ENCODE data around the gene LCA5.
"Not testable (repeated sequence)": the region's sequence is repeated elsewhere in the genome, so short reads cannot be mapped to it uniquely, and the experiment has no call there.

LCA5 gene

GRCh38 chr6:79467716-79468115 is 69.5 kb downstream of the LCA5 start:
- DNase-seq (ENCODE audit: low read depth in 2 of 3, low spot score in 1 of 3), result no peak

GRCh38 chr6:79466207-79466834 is 70.9 kb downstream of the LCA5 start:
- DNase-seq (ENCODE audit: low read depth in 2 of 3, low spot score in 1 of 3), result no peak

- no peak for DNase-seq (ENCODE audit: low read depth in 2 of 3, low spot score in 1 of 3)
These were observed 71.8 kb downstream of the LCA5 start for GRCh38 chr6:79465381-79465780.

GRCh38 chr6:79463621-79464050 is 73.6 kb downstream of the LCA5 start:
- DNase-seq (ENCODE audit: low read depth in 2 of 3, low spot score in 1 of 3), result no peak

- DNase-seq (ENCODE audit: low read depth in 2 of 3, low spot score in 1 of 3), result no peak
These were observed 76.0 kb downstream of the LCA5 start for GRCh38 chr6:79461205-79461604.

GRCh38 chr6:79455446-79455845 is 81.8 kb downstream of the LCA5 start:
- DNase-seq (ENCODE audit: low read depth in 2 of 3, low spot score in 1 of 3), result no peak

GRCh38 chr6:79453558-79454042 is 83.6 kb downstream of the LCA5 start:
- DNase-seq (ENCODE audit: low read depth in 2 of 3, low spot score in 1 of 3), result no peak

- no peak for DNase-seq (ENCODE audit: low read depth in 2 of 3, low spot score in 1 of 3)
These were observed 86.2 kb downstream of the LCA5 start for GRCh38 chr6:79450984-79451383.

GRCh38 chr6:79446006-79446405 is 91.2 kb downstream of the LCA5 start:
- no peak for DNase-seq (ENCODE audit: low read depth in 2 of 3, low spot score in 1 of 3)

GRCh38 chr6:79443876-79444275 is 93.4 kb downstream of the LCA5 start:
- not testable (repeated sequence) for DNase-seq (ENCODE audit: low read depth in 2 of 3, low spot score in 1 of 3)

- no peak for DNase-seq (ENCODE audit: low read depth in 2 of 3, low spot score in 1 of 3)
These were observed 96.0 kb downstream of the LCA5 start for GRCh38 chr6:79441192-79441591.

- no peak for DNase-seq (ENCODE audit: low read depth in 2 of 3, low spot score in 1 of 3)
These were observed 96.6 kb downstream of the LCA5 start for GRCh38 chr6:79440598-79440997.

GRCh38 chr6:79438030-79438429 is 99.2 kb downstream of the LCA5 start:
- DNase-seq (ENCODE audit: low read depth in 2 of 3, low spot score in 1 of 3), result no peak

GRCh38 chr6:79436241-79436640 is 101.0 kb downstream of the LCA5 start:
- DNase-seq (ENCODE audit: low read depth in 2 of 3, low spot score in 1 of 3), result no peak

- no peak for DNase-seq (ENCODE audit: low read depth in 2 of 3, low spot score in 1 of 3)
These were observed 101.5 kb downstream of the LCA5 start for GRCh38 chr6:79435746-79436145.
